HUES48 (cell line): ENCODE results near the gene DYNC1I1.

ENCODE experiments used
- H3K27ac ChIP-seq: one replicate; pipeline ENCODE4 v1.7.0; 2013; ENCODE audit warnings: low read depth, low read length, inconsistent platforms
- H3K27me3 ChIP-seq: 2 replicates; pipeline ENCODE4 v1.6.1; 2013; ENCODE audit warnings: mild to moderate bottlenecking, low read length; ENCODE audit not compliant: control insufficient read depth, insufficient read depth
- H3K36me3 ChIP-seq: 2 replicates; pipeline ENCODE4 v1.6.1; 2013; ENCODE audit warnings: low read length; ENCODE audit not compliant: control insufficient read depth, insufficient read depth
- H3K4me1 ChIP-seq: 2 replicates; pipeline ENCODE4 v1.6.1; 2013; ENCODE audit warnings: mild to moderate bottlenecking, low read length; ENCODE audit not compliant: control insufficient read depth, insufficient read depth
- H3K4me3 ChIP-seq: 2 replicates; pipeline ENCODE4 v1.5.1; 2013; ENCODE audit warnings: mild to moderate bottlenecking, low read depth, low read length
- H3K9ac ChIP-seq: 2 replicates; pipeline ENCODE4 v1.6.1; 2013; ENCODE audit warnings: mild to moderate bottlenecking, low read depth, low read length, moderate library complexity
- H3K9me3 ChIP-seq: 2 replicates; pipeline ENCODE4 v1.6.1; 2013; ENCODE audit warnings: low read length; ENCODE audit not compliant: control insufficient read depth, insufficient read depth

Gene DYNC1I1

DNA sequence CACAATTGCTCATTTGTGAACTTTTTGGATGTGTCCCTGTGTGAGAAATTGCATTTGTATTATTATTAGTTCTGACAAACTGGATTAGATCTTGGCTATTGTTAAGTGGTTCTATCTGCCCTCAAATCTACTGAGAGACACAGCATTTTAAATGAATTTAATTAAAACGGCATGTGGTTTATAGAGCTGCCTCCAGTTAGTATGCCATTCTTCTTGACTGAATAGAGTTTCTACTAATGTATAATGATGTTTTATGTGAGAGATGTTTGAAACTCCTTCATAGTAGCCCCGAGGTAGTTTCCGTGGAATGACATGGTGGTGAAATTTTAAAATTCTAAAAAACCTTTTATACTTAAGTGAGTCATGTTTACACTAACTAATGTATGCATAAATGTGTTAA is 110.9 kb downstream of the DYNC1I1 start:
- Histone ChIP-seq H3K4me3 (no peak overlapping the region), H3K27me3 (no peaks in the 10 kb centered on the region), H3K9me3 (no peaks in the 10 kb centered on the region), H3K27ac (no peak overlapping the region), H3K9ac (no peak overlapping the region), H3K36me3 (no peaks in the 10 kb centered on the region), H3K4me1 (no peaks in the 10 kb centered on the region)

- Histone ChIP-seq H3K27ac (no peak overlapping the region), H3K36me3 (no peaks in the 10 kb centered on the region), H3K4me3 (no peak overlapping the region), H3K4me1 (no peaks in the 10 kb centered on the region), H3K27me3 (no peaks in the 10 kb centered on the region), H3K9me3 (no peaks in the 10 kb centered on the region), H3K9ac (no peak overlapping the region)
These were observed 114.2 kb downstream of the DYNC1I1 start for GRCh38 chr7:95886501-95887090.

DNA sequence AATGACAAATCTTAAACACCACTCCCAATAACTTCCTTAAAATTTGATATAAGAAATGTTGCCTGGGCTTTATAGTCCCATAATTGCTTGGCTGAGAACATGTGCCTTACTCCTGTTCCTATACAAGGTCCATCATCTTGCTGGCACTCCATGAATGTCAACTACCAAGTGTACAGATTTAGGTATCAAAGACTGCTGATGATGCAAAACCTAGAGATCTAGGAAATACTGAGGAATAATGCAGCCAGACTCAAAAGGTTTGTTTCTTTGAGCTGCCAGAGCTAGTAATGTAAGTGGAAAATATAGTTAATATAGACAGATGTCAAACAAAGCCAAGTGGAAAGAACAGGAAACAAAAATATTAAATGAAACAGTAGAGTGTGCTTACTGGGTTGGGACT is 121.1 kb downstream of the DYNC1I1 start:
- Histone ChIP-seq H3K4me1 (peaks cover 4% of the 10 kb centered on the region), H3K36me3 (no peaks in the 10 kb centered on the region), H3K27ac (no peak overlapping the region), H3K9ac (no peak overlapping the region), H3K4me3 (no peak overlapping the region), H3K27me3 (no peaks in the 10 kb centered on the region), H3K9me3 (no peaks in the 10 kb centered on the region)

- Histone ChIP-seq H3K27me3 (no peaks in the 10 kb centered on the region), H3K9ac (no peak overlapping the region), H3K27ac (no peak overlapping the region), H3K4me1 (peaks cover 4% of the 10 kb centered on the region), H3K4me3 (no peak overlapping the region), H3K36me3 (no peaks in the 10 kb centered on the region), H3K9me3 (no peaks in the 10 kb centered on the region)
These were observed 125.3 kb downstream of the DYNC1I1 start for GRCh38 chr7:95897557-95898251.

- no peaks in the 10 kb centered on the region for H3K36me3 ChIP-seq
- H3K27ac ChIP-seq = no peak overlapping the region
- no peak overlapping the region for H3K9ac ChIP-seq
- no peak overlapping the region for H3K4me3 ChIP-seq
- H3K9me3 ChIP-seq = no peaks in the 10 kb centered on the region
- H3K4me1 ChIP-seq = peaks cover 4% of the 10 kb centered on the region
- H3K27me3 ChIP-seq = no peaks in the 10 kb centered on the region
These were observed 127.7 kb downstream of the DYNC1I1 start for GRCh38 chr7:95899919-95900513.

GRCh38 chr7:95901006-95901405 is 128.7 kb downstream of the DYNC1I1 start:
- Histone ChIP-seq H3K27me3 (no peaks in the 10 kb centered on the region), H3K27ac (no peak overlapping the region), H3K9ac (no peak overlapping the region), H3K36me3 (no peaks in the 10 kb centered on the region), H3K4me1 (peaks cover 4% of the 10 kb centered on the region), H3K9me3 (no peaks in the 10 kb centered on the region), H3K4me3 (no peak overlapping the region)

DNA sequence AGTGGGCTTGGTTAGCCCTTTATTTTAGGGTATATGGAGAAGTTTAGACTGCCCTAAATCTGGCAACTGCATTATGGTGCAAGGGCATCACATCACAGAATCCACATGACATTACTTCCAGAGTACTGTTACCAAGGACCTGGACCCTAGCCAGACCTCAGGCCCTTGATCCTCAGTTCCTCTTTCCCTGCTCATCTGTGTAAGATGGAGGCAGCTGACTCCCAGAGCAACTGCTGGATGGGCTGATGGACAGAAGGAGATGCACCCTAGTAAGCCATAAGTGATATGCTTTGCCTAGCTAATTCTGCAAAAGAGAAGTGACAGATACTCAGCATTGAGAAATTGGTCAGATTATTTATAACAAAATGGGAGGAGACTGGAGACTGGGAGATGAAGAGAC is 131.7 kb downstream of the DYNC1I1 start:
- Histone ChIP-seq H3K9me3 (no peaks in the 10 kb centered on the region), H3K4me3 (no peak overlapping the region), H3K36me3 (no peaks in the 10 kb centered on the region), H3K27me3 (no peaks in the 10 kb centered on the region), H3K9ac (no peak overlapping the region), H3K27ac (no peak overlapping the region), H3K4me1 (peaks cover 26% of the 10 kb centered on the region)

GRCh38 chr7:95905167-95905566 is 132.8 kb downstream of the DYNC1I1 start:
- Histone ChIP-seq H3K4me3 (no peak overlapping the region), H3K9me3 (no peaks in the 10 kb centered on the region), H3K4me1 (peaks cover 26% of the 10 kb centered on the region), H3K9ac (no peak overlapping the region), H3K27ac (no peak overlapping the region), H3K36me3 (no peaks in the 10 kb centered on the region), H3K27me3 (no peaks in the 10 kb centered on the region)

DNA sequence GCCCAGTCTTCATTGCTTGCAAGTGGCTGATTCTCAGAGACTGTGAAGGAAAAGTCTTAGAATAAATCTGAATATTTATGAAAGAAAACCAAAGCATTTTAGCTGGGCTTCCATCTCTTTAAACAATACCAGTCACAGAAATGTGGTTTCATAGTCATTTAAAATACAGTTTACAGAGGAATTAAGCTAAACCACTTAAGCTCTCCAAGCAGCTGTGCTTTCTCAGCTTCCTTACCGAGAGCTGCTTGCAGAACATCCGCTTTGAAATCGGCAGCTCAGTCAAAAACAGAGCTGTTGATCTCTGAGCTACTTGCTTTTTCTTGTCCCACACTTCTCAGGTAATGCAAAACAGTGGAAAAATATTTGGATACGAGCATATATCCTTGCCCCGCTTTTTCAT is 134.5 kb downstream of the DYNC1I1 start:
- H3K27ac ChIP-seq = no peak overlapping the region
- peaks cover 26% of the 10 kb centered on the region for H3K4me1 ChIP-seq
- H3K9me3 ChIP-seq = no peaks in the 10 kb centered on the region
- H3K27me3 ChIP-seq = no peaks in the 10 kb centered on the region
- H3K36me3 ChIP-seq = no peaks in the 10 kb centered on the region
- no peak overlapping the region for H3K9ac ChIP-seq
- H3K4me3 ChIP-seq = no peak overlapping the region

GRCh38 chr7:95907337-95907736 is 135.0 kb downstream of the DYNC1I1 start:
- no peak overlapping the region for H3K27ac ChIP-seq
- H3K4me3 ChIP-seq = no peak overlapping the region
- no peaks in the 10 kb centered on the region for H3K36me3 ChIP-seq
- H3K9me3 ChIP-seq = no peaks in the 10 kb centered on the region
- H3K27me3 ChIP-seq = no peaks in the 10 kb centered on the region
- H3K9ac ChIP-seq = no peak overlapping the region
- peaks cover 26% of the 10 kb centered on the region for H3K4me1 ChIP-seq

- H3K36me3 ChIP-seq = no peaks in the 10 kb centered on the region
- H3K9me3 ChIP-seq = no peaks in the 10 kb centered on the region
- no peak overlapping the region for H3K27ac ChIP-seq
- H3K4me1 ChIP-seq = peaks cover 26% of the 10 kb centered on the region
- no peak overlapping the region for H3K4me3 ChIP-seq
- no peaks in the 10 kb centered on the region for H3K27me3 ChIP-seq
- no peak overlapping the region for H3K9ac ChIP-seq
These were observed 136.1 kb downstream of the DYNC1I1 start for GRCh38 chr7:95908499-95908898.
